Adrenal gland (tissue), 5 donors: ENCODE measurements around the gene IL20RA.

Experiments used
- POLR2A ChIP-seq, 2 donors: fragments of 450-650 bp; IDR thresholded peaks; one replicate each; pipeline ENCODE4 v1.6.1; 2017; ENCODE audit warnings: antibody characterized with exemption in 2 of 2, mild to moderate bottlenecking in 2 of 2, moderate library complexity in 1 of 2
- TF ChIP-seq, protein P1 (sequence below), 6 experiments: fragments of 450-650 bp in 4 of 6; fragments of 200-600 bp in 2 of 6; sonication (generic) in 1 of 6; IDR thresholded peaks; 1 replicate in 5 of 6; 2 replicates in 1 of 6; pipeline versions ENCODE4 v1.5.1 to v1.8.0; 2016 to 2021; ENCODE audit warnings: antibody characterized with exemption in 6 of 6, mild to moderate bottlenecking in 2 of 6, moderate library complexity in 1 of 6
- donor health status: DM: no; HTN: no; CAD: no.

DNA sequence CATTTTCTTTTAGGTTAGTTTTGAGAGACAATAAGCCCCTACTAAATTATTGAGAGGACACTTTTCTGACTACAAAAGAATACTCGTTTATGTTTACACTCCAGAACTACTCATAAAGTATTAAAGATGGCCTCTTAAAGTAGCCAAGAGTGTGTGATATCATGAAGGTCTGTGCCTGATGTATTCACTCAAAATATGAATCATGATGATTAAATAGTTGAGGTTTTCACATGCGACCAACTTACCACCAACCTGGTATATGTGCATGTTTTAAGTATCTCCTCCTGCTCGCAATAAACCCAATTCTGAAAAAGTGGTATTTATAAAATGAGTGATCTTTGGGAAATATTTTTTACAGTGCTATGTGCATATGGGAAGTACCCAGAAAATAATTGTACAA lies 43.9 kb downstream of the IL20RA start:
- TF ChIP-seq, protein P1, sequence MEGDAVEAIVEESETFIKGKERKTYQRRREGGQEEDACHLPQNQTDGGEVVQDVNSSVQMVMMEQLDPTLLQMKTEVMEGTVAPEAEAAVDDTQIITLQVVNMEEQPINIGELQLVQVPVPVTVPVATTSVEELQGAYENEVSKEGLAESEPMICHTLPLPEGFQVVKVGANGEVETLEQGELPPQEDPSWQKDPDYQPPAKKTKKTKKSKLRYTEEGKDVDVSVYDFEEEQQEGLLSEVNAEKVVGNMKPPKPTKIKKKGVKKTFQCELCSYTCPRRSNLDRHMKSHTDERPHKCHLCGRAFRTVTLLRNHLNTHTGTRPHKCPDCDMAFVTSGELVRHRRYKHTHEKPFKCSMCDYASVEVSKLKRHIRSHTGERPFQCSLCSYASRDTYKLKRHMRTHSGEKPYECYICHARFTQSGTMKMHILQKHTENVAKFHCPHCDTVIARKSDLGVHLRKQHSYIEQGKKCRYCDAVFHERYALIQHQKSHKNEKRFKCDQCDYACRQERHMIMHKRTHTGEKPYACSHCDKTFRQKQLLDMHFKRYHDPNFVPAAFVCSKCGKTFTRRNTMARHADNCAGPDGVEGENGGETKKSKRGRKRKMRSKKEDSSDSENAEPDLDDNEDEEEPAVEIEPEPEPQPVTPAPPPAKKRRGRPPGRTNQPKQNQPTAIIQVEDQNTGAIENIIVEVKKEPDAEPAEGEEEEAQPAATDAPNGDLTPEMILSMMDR (IDR thresholded peaks at IDR 0.05): no peak
- no peak for TF ChIP-seq POLR2A (IDR thresholded peaks at IDR 0.05)
